ENCODE data around the gene SCAF4.

DNA sequence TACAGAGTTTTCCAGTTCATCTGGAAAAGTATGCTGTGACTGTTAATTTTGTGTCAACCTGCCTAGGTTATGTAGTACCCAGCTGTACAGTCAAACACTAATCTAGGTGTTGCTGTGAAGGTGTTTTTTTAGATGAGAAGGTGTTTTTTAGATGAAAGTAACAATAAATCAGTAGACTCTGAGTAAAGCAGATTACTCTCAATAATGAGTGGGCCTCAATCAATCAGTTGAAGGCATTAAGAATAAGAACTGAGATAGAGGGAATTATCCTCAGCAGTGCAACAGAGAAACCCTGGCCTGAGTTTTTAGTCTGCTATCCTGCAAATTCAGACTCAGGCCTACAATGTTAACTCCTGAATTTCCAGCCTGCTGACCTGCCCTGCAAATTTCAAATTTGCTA lies 33.5 kb downstream of the SCAF4 start:
- TF ChIP-seq, protein P1, sequence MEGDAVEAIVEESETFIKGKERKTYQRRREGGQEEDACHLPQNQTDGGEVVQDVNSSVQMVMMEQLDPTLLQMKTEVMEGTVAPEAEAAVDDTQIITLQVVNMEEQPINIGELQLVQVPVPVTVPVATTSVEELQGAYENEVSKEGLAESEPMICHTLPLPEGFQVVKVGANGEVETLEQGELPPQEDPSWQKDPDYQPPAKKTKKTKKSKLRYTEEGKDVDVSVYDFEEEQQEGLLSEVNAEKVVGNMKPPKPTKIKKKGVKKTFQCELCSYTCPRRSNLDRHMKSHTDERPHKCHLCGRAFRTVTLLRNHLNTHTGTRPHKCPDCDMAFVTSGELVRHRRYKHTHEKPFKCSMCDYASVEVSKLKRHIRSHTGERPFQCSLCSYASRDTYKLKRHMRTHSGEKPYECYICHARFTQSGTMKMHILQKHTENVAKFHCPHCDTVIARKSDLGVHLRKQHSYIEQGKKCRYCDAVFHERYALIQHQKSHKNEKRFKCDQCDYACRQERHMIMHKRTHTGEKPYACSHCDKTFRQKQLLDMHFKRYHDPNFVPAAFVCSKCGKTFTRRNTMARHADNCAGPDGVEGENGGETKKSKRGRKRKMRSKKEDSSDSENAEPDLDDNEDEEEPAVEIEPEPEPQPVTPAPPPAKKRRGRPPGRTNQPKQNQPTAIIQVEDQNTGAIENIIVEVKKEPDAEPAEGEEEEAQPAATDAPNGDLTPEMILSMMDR (IDR thresholded peaks at IDR 0.05), result no peak
- TF ChIP-seq POLR2A (IDR thresholded peaks at IDR 0.05), result no peak

Measured in prostate gland (tissue), 2 donors.